CD4-positive, alpha-beta T cell treated with Interleukin-17A for 1 hour (primary cell): Measurements from ENCODE around the gene KRT84.

ENCODE experiments used
- DNase-seq: peaks from one replicate; pipeline ENCODE4 v3.0.0-alpha.2; 2020

The KRT84 gene

DNA sequence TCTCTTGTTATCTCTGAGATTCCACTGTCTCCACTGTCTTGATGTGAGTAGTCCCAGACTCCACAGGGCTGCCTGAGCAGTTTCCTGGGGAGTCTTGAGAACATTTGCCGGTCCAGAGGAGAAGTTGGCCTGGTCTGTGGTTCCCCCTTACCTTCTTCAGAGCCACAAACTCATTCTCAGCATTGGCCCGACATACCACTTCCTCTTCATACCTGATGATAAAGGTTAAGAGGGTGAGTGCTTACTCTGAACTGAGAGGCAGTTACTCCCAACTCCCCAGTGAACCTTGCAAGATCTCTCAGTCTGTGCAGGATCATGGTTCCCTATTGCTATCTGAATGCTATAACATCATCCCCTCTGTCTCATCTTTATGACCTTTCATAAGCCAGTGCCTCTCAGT lies 2.6 kb downstream of the KRT84 start:
- DNase-seq: no peak

DNA sequence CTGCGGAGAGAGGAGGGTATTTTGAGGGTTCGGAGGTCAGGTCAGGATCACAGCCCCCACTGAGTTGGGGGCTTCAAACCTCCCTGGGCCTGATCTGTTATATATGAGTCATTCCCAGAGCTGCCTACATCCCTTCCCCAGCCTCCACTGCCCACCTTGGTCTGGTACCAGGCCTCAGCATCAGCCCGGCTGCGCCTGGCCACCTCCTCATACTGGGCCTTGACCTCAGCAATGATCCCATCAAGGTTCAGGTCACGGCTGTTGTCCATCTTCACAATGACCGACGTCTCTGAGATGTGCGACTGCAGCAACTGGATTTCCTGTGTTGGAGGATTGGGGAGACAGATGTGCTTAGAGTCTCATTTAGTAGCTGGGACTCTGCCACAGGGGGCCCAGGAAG lies 4.2 kb downstream of the KRT84 start:
- no peak for DNase-seq

DNA sequence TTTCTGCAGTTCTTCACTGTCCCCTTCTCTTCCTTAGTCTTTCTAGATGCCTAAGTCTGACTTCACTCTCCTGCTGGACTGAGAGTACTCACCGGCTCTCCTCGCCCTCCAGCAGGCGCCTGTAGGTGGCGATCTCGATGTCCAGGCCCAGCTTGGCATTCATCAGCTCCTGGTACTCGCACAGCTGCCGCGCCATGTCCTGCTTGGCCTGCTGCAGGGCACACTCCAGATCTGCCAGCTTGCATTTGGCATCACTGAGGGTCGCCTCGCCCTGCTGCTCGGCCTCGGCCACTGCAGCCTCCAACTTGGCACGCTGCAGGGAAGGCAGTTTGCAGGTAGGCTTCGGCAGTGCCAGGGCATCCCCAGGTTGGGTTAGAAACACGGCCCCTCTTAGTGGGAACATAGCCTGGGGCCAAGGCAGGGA lies 5.2 kb downstream of the KRT84 start:
- no peak for DNase-seq

DNA sequence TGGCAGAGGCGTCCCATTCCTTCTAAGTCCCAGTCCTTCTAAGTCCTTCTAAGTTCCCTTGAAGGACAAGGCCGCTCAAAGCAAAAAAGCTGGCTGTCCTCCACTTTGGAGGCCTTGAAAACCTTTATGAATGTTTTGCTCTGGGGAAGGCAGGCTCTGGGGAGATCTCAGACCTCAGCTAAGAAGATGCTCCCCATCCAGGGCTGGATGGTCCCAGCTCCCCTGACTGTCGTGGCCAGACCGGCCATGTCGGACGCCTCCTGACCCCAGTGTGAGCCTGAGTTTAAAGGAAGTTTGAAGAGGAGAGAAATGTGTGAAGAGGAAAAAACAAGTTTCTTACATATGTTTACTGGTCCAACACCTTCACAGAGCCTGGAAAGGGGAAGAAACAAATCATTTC lies 5.9 kb downstream of the KRT84 start:
- no peak for DNase-seq

DNA sequence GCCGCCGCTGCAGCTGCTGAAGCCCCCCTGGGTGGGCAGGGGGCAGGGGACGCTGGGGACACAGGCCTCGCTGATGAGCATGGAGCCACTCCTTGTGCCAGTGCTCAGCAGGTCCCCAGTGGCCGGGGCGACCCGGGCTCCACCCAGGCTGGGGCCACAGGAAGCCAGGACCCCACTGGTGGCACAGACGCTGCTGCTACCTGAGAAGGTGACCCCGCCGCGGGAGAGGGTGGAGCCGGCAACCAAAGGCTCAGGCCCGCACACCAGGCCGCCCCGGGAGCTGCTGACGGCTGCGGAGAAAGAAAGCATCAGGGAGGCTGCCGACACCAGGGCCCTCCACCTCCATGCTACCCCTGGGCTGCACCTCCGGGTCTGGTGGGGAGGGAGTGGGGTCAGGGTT lies 7.4 kb downstream of the KRT84 start:
- no peak for DNase-seq

DNA sequence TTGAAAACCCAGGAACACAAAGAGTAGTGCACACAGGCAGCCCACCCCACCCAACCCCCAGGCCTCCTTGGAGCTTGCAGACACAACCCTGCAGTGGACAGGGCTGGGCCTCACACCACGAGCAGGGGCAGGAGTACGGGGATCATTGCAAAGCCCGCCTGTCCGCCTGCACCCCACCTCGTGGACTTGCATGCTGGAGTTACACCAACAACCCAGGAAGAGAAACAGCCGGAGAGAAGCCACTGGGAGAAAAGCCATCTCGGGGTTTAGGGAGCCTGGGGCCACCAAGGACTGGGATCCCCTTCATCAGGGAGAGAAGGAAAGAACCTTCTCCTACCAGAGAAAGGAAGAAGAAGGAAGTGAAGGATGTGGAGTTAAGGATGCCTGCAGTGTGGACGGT lies 8.2 kb downstream of the KRT84 start:
- no peak for DNase-seq

DNA sequence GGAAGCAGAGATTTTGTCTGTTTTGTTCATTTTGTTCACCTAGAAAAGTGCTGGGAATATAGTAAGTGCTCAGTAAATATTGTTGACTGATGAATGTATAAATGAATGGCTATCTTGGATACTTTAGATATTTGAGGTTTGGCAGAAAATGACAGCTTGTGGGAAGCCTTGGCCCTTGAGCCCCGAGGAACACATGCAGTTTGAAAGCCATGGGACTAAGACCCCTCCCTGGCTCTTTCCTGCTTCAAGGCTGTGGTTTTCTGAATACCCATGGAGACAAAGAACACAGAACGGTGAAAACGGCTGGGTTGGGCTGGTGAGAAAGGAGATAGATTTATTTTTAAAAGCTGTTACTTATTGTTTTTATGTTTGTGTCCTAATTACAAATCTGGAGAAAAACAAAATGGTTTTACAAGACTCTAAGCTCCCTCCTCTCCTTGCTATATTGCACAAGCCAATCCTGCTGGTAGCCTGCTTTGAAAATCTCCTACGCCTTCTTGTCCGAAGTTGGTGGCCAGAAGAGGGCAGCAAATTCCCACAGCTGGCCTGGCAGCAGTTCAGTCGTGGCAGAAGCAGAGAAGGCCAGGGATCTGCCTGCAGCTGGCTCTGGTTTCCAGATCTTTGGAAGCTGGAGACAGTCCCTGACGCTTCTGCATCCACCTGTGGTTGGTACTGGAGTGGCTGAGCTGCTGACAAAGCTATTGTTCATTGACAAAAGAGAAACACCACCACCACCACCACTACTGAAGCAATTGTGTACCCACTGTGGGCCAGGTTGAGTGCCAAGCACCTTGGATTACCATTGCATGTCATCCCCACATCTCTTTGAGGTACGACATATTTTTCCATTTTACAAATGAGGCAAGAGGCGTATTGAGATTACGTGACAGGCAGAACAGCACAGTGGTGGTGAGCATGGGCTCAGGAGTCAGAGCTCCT lies 13.0 kb downstream of the KRT84 start:
- peak; percentile 54 for DNase-seq

DNA sequence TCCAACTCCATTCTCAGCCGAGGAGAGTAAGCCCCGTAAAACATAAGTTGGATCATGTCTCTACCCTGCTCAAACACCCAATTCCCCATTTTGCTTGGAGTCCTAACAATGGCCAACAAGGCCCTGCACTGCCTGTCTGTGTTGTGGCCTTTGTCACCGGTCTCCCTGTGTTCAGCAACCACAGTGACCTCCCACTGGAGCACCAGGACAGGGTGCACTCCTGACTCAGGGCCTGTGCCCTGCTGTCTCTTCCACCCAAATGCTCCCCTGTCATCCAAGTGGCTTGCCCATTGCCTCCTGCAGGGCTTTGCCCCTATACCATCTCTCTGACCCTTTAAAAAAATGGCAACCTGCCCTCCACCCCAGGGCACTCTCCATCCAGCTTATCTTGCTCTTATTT lies 13.7 kb downstream of the KRT84 start:
- DNase-seq: no peak

DNA sequence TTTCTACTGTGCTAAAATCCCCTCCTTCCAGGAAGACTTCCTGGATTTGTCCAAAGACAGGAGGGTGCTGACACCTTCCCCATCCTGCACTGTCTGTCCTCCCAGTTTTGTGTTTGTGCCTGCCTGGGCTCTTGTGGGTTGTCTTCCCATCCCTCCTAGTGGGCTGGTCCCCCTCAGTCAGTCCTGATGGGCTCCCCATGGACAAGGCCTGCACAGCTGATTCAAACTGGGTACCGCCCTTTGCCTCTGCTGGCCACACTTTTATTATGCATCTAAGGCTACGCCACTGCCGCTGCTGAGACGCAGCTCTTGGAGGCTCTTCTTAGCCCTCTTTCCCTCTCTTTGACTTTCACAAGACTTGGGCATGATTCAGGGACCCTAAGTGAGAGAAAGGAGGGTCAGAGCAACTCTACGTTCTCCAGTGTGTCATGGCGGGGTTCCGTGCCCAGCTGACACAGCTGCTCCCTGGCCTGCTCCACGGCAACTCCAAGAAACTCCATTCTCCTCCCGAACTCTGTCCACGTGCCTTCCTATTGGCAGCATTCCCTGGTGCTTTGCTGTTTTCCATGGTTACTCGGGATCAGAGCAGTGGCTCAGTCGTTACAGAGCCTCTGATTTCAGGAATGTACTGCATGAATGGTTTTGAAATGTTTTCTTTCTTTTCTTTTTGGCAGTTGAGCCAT lies 14.4 kb downstream of the KRT84 start:
- no peak for DNase-seq

DNA sequence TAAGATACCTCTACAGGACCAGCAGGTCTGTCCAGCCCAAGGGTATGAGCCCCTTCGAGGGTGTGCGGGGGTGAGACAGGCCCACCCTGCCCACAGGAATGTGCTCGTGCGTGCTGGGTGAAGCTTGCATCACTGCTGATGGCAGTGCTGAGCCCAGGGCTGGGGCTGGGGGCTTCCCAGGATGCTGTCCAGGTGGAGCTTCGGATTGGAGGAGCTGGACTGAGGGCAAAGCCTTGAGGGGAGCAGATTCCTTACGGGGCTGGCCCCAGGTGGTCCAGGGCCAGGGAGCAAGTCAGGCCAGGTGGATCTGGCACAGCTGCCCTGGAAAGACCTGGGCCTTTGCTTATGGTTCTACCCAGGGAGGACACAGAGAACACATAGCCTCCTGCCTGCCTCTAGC lies 15.6 kb downstream of the KRT84 start:
- DNase-seq: no peak

DNA sequence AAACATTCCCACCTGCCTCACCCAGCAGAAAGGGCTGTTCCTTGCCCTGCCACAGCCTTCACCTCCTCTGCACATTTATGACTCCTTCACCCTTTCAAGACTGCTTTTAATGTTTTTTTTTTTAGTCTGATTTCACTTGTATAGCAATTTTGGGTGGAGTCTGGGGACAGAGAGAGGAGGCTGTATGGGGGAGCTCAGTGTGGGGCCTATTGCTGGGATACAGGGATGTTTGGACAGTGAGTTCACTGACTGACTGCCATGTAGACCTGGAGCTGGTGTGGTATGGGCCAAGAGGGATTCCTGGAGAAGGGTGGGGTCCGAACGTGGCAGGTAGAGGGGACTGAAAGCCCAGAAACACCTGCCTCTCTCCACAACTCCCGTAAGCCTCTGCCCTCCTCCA lies 16.2 kb downstream of the KRT84 start:
- no peak for DNase-seq

DNA sequence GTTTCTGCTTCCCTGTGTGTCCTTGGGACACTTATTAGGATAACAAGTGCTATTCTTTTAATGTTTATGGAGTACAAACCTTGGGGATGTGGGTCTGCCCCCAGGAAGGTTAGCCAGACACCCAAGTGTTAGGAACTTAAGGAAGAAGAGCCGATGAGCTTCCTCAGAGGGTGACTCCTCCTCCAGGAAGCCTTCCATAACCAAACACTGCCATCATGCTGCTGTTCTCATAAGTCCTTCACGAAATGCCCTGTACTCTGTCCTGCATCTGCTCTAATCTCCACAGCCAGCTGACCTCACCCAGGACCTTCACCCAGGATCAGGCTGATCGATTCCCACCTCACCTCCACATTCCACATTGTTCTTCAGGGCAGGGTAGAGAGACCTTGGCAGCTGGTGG lies 16.9 kb downstream of the KRT84 start:
- DNase-seq: no peak

DNA sequence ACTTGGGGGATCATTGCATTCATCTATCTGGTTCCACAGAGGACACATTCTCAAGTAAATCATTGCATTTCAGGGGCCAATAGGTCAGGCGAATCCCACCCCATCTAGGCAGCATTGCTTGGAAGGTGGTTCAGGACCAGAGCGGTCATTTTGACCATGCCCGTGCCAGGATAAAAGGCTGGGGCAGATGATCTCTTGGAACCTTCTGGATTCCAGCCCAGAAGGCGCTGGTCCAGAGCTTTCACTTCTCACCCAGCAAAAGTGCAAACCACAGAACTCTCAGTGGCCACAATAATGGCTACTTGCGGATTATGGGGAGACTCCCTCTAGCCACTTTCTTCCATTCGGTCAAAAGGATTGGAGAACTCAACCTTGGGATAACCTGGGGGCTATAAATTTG lies 17.6 kb downstream of the KRT84 start:
- DNase-seq: no peak

DNA sequence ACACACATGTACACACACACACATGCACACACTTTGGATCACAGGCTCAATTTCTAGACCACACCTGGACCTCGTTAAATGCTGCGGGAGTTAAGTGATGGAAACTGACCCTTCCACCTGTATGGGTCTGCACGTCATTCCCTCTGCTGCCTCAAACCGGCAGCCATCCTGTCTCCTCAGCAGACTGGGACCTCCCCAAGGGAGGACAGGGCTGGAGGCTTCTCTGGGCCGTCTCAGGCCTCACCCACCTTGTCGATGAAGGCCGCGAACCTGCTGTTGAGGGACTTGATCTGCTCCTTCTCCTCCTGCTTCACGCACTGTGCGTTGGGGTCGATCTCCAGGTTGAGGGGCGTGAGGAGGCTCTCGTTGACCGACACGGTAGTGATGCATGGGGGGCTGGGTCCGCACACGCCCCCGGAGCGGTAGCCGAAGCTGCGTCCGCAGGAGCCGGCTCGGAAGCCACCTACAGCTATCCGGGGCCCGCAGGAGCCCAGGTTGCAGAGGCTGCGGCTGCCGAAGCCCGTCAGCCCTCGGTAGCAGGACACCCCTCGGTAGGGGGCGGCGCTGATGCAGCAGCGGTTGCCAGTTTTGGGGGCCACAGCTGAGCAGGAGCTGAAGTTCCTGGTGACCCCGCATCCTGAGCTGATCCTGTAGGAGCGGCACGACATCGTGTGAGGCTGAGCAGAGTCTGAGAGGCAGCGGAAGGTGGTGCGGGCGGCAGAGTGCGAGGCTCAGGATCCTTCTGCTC lies 18.5 kb downstream of the KRT84 start, which contains the start of gene KRT85:
TSS of gene KRT85 (minus strand) at position 744 of the 748 bp plus-strand sequence. CDS start at position 668, 76 bp downstream.
- no peak for DNase-seq

DNA sequence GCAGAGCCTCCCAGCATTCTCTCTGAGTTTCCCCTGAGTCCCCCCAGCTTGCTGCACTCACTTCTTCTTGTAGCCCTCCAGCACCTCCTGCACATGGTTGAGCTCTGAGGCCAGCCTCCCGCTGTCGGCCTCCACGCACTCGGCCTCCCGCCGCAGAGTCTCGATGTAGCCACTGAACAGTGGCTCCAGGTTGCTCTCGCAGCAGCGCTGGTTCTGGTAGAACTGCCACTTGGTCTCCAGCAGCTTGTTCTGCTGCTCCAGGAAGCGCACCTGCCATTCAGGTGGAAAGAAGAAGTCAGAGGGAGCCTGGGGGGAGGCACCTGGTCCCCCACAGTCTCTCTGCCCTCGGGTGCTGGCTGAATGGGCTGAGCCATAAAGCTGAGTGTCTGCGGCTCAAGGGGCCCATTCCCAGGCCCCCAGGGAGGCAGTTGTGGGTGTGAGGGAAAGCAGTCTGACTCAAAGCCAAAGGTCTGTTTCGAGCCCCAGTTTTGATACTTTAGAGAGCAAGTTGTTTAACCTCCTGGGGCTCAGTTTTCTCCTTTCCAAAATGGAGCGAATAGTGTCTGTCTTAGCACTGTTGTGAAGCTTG lies 20.5 kb downstream of the KRT84 start:
- DNase-seq: no peak

DNA sequence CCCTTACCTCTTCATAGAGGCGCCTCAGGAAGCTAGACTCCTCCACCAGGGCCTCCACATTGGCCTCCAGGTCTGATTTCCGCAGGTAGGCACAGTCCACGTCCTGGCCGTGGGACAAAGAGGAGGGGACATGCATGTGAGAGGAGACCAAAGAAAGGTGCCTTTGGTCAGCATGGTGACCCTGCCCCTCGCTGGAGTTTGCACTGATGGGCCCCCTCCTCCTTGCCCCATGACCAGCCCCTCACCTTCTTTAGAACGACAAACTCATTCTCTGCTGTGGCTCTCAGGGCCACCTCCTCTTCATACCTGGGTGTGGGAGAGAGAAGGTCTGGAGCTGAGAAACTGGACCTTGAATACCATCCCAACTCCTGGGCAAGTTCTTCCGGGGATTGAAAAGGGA lies 21.4 kb downstream of the KRT84 start:
- DNase-seq: no peak

DNA sequence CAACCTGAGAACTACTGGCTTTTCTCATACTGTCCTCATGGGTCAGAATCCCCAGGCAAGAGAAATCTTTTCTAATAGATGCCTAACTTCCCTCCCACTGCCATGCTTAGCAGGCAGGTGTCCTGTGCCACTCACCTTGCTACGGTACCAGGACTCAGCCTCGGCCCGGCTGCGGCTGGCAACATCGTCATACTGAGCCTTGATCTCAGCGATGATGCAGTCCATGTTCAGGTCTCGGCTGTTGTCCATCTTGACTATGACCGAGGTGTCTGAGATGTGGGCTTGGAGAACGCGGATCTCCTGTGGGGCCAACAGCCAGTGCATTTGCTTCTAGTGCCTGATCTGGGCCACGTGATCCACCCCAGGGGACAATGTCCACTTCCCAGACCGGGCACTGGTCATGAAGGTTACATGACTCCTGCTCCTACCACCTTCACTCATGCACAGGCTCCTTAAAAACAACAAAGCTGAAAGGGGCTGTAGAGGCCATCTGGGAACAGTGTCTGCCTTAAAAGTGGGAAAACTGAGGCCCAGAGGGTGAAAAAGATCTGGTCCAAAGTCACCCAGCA lies 22.3 kb downstream of the KRT84 start:
- DNase-seq: no peak

DNA sequence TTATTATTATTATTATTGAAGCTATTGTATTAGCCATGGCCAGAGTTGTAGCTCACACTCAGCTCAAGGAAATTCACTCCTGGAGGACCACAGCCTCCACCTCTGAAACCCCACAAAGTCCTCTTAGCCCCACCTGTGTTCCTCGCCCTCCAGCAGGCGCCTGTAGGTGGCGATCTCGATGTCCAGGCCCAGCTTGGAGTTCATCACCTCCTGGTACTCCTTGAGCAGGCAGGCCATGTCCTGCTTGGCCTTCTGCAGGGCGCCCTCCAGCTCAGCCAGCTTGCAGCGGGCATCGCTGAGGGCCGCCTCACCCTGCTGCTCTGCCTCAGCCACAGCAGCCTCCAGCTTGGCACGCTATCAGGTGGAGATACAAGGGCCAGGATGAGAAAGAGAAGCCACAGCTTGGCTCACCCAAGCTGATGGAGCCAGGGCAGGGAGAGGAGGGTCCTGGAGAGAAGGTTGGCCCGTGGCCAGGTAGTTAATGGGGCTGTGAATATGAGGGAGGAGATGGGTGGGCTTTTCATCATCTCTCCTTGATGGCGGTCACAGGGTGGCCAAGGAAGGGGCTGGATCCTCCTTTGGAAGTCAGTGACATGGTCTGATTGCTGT lies 23.2 kb downstream of the KRT84 start:
- no peak for DNase-seq

DNA sequence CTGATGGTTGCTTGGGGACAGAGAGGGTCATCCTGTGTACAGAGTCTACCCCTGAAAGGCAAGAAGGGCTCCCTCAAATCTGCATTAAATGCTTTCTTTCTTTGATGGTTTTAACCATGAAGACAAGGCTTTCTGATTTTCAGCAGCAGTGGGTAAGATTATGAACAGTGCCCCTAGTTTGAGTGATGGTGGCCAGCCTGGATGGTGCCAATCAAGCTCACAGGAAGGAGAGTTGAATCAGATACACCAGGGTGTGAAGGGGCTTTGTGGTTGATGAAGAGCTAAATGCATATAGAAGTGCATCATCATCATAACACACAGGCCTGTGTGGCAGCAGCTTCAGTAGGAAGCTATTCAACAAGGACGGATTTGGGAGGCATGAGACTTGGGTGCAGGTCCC lies 23.9 kb downstream of the KRT84 start:
- DNase-seq: no peak

DNA sequence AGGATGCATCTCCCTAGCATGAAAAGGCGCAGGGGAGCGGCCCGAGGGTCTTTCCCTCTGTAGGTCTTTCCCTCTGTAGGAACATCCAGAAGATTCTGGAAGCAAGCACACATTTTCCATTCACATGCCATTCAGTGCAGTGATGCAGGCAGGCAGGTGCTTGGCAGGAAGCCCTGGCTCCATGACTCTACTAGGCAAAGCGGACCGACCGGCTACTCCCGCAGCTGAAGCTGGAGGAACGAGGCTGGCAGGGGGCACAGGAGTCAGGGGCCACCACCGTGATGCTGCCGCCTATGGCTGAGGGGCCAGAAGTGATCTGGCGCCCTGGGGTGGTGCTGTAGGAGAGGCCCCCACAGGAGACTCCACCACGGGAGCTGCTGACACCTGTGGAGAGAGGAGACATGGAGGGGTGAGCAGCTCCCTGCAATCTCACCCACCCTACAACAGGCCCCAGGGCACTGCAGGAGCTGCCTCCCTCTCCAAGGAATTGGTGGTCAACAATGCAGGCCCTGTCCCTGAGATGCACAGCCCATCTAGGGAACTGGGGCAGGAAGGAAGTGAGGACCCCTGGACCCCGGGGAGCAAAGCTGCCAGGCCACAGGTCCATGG lies 24.7 kb downstream of the KRT84 start:
- DNase-seq: no peak

DNA sequence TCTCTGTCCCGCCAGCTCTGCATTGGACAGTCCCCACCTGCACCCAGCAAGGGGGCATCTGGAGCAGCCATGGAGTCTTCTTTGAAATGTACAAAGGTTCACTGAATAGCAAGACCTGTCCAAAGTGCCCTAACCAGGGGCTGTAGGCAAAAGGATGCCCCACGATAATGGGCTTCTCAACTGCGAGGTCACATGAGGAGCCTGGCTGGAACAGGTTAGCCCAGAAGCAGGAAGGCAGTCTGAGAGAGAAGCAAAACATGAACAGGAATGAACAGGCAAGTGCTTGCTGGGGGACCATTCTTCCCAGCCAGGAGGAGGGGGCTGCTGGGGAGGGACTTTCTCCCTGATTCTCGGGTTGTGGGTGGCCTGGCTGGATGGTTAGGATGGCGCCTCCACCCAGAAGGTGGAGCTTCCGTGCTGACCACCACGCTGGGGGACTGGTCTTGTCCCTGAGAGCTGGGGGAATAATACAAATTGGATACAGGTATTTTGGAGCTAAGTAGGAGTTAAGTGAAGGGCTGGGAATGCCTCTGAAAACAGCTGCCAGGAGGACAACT lies 25.3 kb downstream of the KRT84 start:
- no peak for DNase-seq
